Colon (tissue), 2 donors: ENCODE data around the gene NRTN.

ENCODE experiments used
- FAIRE-seq: peaks from 2 replicates; lab custom pipeline; 2012; peaks lifted over from hg19 to GRCh38; lab: Jason Lieb, UNC
- donor health status: control.
- donor health status: control.

Gene NRTN

GRCh38 chr19:5814852-5815246, 10.0 kb downstream of the NRTN start:
- FAIRE-seq = no peak

GRCh38 chr19:5817218-5817617, 12.4 kb downstream of the NRTN start:
- no peak for FAIRE-seq

- FAIRE-seq = no peak
These were observed 13.7 kb downstream of the NRTN start for GRCh38 chr19:5818594-5818993.

- FAIRE-seq = no peak
These were observed 15.9 kb downstream of the NRTN start for GRCh38 chr19:5820785-5821184.

GRCh38 chr19:5821521-5822180, 16.8 kb downstream of the NRTN start:
- no peak for FAIRE-seq

GRCh38 chr19:5822181-5822844, 17.4 kb downstream of the NRTN start:
- FAIRE-seq = no peak

- no peak for FAIRE-seq
These were observed 18.9 kb downstream of the NRTN start for GRCh38 chr19:5823579-5824281.

- no peak for FAIRE-seq
These were observed 19.9 kb downstream of the NRTN start for GRCh38 chr19:5824751-5825150.

GRCh38 chr19:5825178-5825577, 20.3 kb downstream of the NRTN start:
- no peak for FAIRE-seq

GRCh38 chr19:5826531-5827341, 21.9 kb downstream of the NRTN start:
- FAIRE-seq = no peak

- no peak for FAIRE-seq
These were observed 22.5 kb downstream of the NRTN start for GRCh38 chr19:5827342-5827890.

- no peak for FAIRE-seq
These were observed 23.2 kb downstream of the NRTN start for GRCh38 chr19:5827891-5828660.

- FAIRE-seq = no peak
These were observed 24.0 kb downstream of the NRTN start for GRCh38 chr19:5828661-5829566.

GRCh38 chr19:5829567-5830310, 24.9 kb downstream of the NRTN start:
- no peak for FAIRE-seq

- FAIRE-seq = no peak
These were observed 26.3 kb downstream of the NRTN start for GRCh38 chr19:5831159-5831558.

GRCh38 chr19:5832061-5832460, 27.2 kb downstream of the NRTN start:
- FAIRE-seq = no peak

- FAIRE-seq = no peak
These were observed 27.8 kb downstream of the NRTN start for GRCh38 chr19:5832527-5833216.

GRCh38 chr19:5837761-5838352, 33.0 kb downstream of the NRTN start:
- no peak for FAIRE-seq
